Measurements from ENCODE around the gene NOXO1. TPM values are rescaled to one million over a fixed set of nuclear protein-coding genes. Genes with fewer than 3 reads are reported as not detected.
"Not testable (repeated sequence)": the region's sequence is repeated elsewhere in the genome, so short reads cannot be mapped to it uniquely, and the experiment has no call there.

Gene NOXO1
- total RNA-seq, 1 donor from 2014 or later: 0.63 TPM

- H3K4me1 Mint-ChIP-seq: peaks cover 38% of the 10 kb centered on the region
- DNase-seq (ENCODE audit: low read depth, low spot score): no peak
- peaks cover 29% of the 10 kb centered on the region for H3K36me3 Mint-ChIP-seq (ENCODE audit: low read depth)
- H3K27ac Mint-ChIP-seq (ENCODE audit: unreplicated experiment): peak overlapping the region; percentile 97
- TF ChIP-seq, protein P1, sequence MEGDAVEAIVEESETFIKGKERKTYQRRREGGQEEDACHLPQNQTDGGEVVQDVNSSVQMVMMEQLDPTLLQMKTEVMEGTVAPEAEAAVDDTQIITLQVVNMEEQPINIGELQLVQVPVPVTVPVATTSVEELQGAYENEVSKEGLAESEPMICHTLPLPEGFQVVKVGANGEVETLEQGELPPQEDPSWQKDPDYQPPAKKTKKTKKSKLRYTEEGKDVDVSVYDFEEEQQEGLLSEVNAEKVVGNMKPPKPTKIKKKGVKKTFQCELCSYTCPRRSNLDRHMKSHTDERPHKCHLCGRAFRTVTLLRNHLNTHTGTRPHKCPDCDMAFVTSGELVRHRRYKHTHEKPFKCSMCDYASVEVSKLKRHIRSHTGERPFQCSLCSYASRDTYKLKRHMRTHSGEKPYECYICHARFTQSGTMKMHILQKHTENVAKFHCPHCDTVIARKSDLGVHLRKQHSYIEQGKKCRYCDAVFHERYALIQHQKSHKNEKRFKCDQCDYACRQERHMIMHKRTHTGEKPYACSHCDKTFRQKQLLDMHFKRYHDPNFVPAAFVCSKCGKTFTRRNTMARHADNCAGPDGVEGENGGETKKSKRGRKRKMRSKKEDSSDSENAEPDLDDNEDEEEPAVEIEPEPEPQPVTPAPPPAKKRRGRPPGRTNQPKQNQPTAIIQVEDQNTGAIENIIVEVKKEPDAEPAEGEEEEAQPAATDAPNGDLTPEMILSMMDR (conservative IDR thresholded peaks at IDR 0.05): no peak
- peaks cover 13% of the 10 kb centered on the region for H3K27me3 Mint-ChIP-seq (ENCODE audit: low read depth)
- peak overlapping the region; percentile 92 for H3K4me3 Mint-ChIP-seq
- no peaks in the 10 kb centered on the region for H3K9me3 Mint-ChIP-seq
Measured at GRCh38 chr16:1965396-1966001, 15.8 kb downstream of the NOXO1 start.

DNA sequence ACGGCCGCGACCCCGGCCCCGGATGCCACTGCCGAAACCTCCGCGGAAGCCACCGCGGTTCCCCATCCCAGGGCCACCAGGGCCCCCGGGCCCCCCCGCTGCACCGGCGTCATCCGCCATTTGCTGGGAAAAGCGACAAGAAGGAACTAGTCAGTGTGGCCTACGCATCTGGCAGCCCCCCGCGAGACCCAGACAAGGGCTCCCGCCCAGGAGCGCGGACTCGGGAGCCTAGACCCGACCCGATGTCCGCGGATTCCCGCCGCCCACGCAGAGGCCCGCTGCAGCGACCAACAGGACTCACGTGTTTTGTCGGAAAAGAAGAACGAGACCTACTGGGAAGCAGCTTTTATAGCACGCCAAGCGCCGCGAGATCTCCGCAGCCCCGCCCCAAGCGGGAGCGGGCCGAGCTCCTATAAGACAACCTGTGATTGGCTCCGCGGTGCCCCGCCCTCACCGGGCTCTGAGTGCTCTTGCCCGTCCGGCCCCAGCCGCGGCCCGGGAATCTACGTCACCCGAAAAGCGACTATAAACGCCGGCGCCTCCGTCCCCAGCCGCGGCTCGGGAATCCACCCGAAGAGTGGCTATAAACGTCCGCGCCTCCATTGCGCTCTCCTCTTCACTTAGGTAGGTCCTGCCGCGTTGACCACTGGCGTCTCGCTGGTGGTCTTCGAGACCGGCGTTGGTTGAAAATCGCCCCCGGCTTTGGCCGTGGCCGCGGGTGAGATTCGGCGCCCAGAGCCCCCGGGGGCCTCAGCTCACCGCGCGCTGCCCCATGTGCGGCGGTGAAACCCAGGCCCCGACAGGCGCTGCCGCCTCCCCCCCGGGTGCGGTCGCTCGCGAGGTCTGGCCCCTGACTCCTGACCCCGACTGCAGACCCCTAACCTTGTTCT is 16.5 kb downstream of the NOXO1 start, which contains the start of gene RPS2:
TSS of gene RPS2 (minus strand) at position 321 of the 890 bp plus-strand sequence. CDS start at position 120, 201 bp downstream.
- no peaks in the 10 kb centered on the region for H3K9me3 Mint-ChIP-seq
- peaks cover 29% of the 10 kb centered on the region for H3K36me3 Mint-ChIP-seq (ENCODE audit: low read depth)
- peak within 1 kb of the TSS; percentile 99 for H3K27ac Mint-ChIP-seq (ENCODE audit: unreplicated experiment)
- peak; percentile 97 for DNase-seq (ENCODE audit: low read depth, low spot score)
- TF ChIP-seq, protein P1 (conservative IDR thresholded peaks at IDR 0.05): no peak
- H3K4me3 Mint-ChIP-seq: peak within 1 kb of the TSS; percentile 92
- H3K4me1 Mint-ChIP-seq: peaks cover 44% of the 10 kb centered on the region
- H3K27me3 Mint-ChIP-seq (ENCODE audit: low read depth): peaks cover 15% of the 10 kb centered on the region

- Mint-ChIP-seq H3K36me3 (ENCODE audit: low read depth) (peaks cover 29% of the 10 kb centered on the region), H3K4me3 (peak overlapping the region; percentile 92), H3K9me3 (no peaks in the 10 kb centered on the region), H3K27ac (ENCODE audit: unreplicated experiment) (peak overlapping the region; percentile 96), H3K27me3 (ENCODE audit: low read depth) (peaks cover 15% of the 10 kb centered on the region), H3K4me1 (peaks cover 47% of the 10 kb centered on the region)
- DNase-seq (ENCODE audit: low read depth, low spot score): no peak
- TF ChIP-seq, protein P1 (conservative IDR thresholded peaks at IDR 0.05): no peak
Measured at GRCh38 chr16:1963806-1964505, 17.3 kb downstream of the NOXO1 start.

- H3K9me3 Mint-ChIP-seq: not testable (repeated sequence)
- H3K36me3 Mint-ChIP-seq (ENCODE audit: low read depth): peaks cover 29% of the 10 kb centered on the region
- peak overlapping the region; percentile 96 for H3K27ac Mint-ChIP-seq (ENCODE audit: unreplicated experiment)
Measured at GRCh38 chr16:1962161-1963153, 18.8 kb downstream of the NOXO1 start.

GRCh38 chr16:1961651-1962067 is 19.6 kb downstream of the NOXO1 start:
- Mint-ChIP-seq H3K9me3 (no peaks in the 10 kb centered on the region), H3K27ac (ENCODE audit: unreplicated experiment) (no peak overlapping the region), H3K27me3 (ENCODE audit: low read depth) (peaks cover 15% of the 10 kb centered on the region), H3K4me1 (peaks cover 48% of the 10 kb centered on the region), H3K36me3 (ENCODE audit: low read depth) (peaks cover 29% of the 10 kb centered on the region), H3K4me3 (peak overlapping the region; percentile 92)
- DNase-seq (ENCODE audit: low read depth, low spot score): no peak
- TF ChIP-seq, protein P1 (conservative IDR thresholded peaks at IDR 0.05): no peak

More at GRCh38 chr16:1962161-1963153, 18.8 kb downstream of the NOXO1 start:
- Mint-ChIP-seq H3K4me1 (peaks cover 48% of the 10 kb centered on the region), H3K4me3 (peak overlapping the region; percentile 92), H3K27me3 (ENCODE audit: low read depth) (peaks cover 15% of the 10 kb centered on the region)
- not testable (repeated sequence) for DNase-seq (ENCODE audit: low read depth, low spot score)

All from neural crest cell (in vitro differentiated cells).